ENCODE measurements around the gene SCUBE1.

SCUBE1 gene

DNA sequence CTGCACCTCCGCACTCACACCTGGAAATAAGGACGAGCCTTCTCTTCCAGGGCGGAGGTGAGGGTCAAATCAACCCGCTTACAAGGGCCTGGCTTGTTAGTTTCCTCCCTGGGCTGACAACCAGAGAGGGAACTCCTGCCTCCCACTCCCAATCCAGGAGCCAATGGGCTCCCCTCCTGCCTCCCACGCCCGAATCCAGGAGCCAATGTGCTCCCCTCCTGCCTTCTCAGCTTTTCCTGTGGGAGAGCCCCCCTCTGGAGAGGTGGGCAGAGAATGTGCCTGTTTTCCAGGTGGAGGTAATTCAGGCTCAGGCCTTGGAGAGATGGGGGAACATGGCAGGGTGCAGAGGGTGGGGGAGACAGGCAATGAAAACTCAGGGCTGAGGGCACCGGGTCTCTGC lies 102.6 kb downstream of the SCUBE1 start:
- no peak for DNase-seq (ENCODE audit: extremely low read depth in 1 of 2, low read depth in 1 of 2)

DNA sequence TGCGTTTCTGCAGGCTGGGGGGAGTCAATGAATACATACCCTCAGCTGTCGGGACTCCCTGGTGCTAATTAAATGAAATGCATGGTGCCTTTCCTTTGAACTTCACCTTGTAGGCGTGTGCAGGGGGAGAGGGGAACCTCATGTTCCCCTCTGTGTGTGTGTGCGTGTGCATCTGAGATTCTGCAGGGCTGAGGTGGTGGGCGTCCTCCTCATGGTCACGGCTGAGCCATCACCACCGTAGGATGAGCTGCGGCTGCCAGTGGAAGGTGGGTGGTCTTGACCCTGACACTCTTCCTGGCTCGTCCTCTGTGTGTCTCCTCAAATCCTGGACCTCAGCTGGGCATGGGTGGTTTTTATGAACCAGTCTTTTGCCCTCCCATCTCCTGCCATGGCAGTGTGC lies 103.2 kb downstream of the SCUBE1 start:
- DNase-seq (ENCODE audit: extremely low read depth in 1 of 2, low read depth in 1 of 2) = no peak

DNA sequence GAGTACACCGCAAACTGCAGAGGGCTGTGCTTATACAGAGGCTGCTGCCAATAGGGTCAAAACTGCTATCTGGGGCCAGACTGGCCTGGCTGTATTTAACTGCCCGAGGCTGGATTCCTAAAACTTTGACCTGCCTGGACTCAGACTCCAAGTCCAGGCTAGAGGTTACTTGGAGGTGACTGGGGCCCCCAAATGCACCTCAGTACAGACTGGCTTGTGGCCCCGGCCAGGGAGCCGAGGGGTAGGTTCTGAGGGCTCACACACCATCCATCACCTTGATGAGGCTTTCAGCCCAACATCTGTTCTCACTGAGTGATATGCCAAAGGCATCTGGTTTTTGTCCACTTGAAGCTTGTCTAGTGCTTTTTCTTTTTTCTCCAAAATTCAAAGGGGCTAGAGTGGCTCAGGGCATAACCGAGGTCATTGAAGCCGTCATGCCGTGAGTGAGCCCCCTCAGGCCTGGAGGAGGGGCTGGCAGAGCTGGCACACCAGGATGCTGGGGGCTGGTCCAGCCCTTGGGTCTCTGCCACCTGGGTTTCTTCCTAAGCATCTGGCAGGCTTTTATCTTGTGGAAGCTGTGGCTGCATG lies 103.9 kb downstream of the SCUBE1 start:
- DNase-seq (ENCODE audit: extremely low read depth in 1 of 2, low read depth in 1 of 2) = no peak

DNA sequence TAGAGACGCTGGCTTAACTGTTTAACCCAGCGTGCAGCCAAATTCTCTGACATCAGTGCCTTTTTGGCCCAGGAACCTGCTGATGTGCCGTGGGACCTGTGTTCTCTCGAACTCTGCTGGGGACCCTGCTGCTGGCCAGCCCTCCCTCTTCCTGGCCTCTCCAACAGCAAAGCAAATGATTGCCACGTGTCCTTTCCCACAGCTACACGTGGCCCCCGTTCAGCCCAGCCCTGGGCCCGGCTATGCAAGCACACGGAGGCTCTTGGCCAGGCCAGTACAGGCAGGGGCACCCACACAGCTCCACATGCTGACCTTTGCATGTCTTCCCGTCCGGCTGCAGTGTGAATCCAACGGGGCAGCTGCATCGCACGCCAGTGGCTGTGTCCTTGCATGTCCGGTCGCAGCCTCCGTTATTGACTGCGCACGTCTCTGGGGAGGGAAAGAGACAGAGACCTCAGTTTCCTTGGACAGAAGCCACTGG lies 104.6 kb downstream of the SCUBE1 start:
- no peak for DNase-seq (ENCODE audit: extremely low read depth in 1 of 2, low read depth in 1 of 2)

DNA sequence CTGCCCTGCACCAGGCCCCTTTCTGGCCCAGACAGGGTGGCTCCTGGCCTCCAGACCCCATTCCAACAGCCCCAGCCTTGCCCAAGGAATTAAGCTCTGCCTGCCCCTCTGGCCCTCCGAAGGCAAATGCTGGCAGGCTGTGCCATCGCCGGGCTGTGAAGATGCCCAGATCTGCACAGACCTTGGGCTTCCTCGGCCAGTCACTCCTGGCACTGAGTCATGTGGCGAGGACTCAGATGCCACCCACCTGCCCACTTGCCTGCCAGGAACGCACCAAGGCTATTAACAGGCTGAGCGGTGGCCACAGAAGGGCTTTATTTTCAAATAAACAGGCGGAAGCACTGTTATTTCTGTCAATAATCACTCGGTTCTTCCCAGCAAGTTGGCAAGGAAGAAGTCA lies 105.9 kb downstream of the SCUBE1 start:
- DNase-seq (ENCODE audit: extremely low read depth in 1 of 2, low read depth in 1 of 2) = no peak

DNA sequence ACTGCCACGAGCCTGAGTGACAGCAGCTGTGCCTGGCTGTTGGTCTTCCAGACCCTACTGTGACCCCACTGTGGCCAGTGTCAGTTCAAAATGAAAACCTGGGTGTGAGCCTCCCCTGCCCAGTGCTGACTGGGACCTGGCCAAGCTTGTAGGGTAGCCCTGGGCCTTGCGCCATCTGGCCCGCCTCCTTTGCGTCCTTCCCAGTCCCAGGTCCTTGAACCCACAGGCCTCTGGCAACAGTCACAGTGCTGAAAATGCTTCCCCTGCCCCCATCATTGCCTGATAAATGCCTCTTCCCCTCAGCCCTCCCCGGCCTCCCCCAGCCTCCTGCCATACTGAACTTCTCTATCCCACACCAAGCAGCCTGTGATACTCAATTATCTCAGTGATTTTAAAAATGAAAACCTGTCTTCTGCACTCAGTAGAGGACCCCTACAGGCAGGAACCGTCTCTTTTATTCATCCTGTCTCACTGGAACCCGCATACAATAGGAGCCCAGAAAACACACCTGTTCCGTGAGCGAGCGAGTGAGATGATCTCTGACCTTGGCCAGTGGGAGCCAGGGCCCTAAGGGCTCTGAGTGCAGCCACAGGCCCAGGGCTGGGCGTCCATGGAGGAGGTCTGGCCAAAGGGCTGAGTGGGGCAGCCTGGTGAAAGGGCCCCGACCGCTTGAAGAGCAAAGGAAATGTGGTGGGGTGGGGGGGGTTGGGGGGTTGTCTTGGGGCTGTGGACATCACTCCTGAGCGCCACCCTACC lies 106.6 kb downstream of the SCUBE1 start:
- no peak for DNase-seq (ENCODE audit: extremely low read depth in 1 of 2, low read depth in 1 of 2)

DNA sequence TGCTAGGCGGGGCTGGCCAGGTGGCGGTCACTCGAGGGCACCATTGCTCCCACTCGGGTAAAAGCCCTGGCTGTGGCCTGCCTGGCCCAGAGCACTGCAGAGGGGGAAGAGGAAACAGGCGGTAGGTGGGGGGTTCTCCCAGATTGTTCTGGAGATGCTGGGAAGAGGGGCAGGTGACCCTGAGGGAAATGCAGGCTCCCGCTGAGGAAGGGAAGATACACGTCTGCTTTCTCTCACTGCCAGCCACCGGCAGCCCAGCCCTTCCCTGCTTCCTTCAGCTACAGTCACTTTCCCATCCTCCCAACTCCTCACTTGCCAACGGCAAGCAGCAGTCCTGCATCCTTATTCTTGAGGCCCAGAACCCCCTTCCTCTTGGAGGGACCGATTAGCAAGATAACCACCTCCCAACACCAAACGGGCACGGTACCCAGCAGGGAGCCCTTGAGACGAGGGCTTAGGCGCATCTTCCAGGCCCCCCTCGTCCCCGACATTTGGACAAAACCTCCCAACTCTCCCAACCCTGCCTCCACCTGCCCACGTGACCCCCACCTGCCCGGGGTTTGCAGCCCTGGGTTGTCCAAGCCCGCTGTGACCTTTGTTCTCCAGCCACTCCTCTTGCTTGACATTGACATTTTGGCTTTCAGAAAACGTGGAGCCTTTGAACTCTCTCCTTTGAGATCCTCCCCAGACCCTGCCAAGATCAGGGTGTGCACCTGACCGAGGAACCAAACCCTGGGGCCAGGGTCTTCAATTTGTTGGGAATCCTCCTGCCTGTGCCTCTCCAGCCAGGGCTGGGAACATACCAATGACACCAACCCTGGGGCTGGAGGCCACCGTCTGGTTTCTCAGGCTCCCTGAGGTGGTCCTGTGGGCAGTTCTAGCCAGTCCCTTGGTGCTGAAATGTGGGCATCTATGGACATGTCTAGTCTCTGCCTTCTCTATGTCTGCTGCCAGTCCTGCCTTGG lies 107.4 kb downstream of the SCUBE1 start:
- no peak for DNase-seq (ENCODE audit: extremely low read depth in 1 of 2, low read depth in 1 of 2)

DNA sequence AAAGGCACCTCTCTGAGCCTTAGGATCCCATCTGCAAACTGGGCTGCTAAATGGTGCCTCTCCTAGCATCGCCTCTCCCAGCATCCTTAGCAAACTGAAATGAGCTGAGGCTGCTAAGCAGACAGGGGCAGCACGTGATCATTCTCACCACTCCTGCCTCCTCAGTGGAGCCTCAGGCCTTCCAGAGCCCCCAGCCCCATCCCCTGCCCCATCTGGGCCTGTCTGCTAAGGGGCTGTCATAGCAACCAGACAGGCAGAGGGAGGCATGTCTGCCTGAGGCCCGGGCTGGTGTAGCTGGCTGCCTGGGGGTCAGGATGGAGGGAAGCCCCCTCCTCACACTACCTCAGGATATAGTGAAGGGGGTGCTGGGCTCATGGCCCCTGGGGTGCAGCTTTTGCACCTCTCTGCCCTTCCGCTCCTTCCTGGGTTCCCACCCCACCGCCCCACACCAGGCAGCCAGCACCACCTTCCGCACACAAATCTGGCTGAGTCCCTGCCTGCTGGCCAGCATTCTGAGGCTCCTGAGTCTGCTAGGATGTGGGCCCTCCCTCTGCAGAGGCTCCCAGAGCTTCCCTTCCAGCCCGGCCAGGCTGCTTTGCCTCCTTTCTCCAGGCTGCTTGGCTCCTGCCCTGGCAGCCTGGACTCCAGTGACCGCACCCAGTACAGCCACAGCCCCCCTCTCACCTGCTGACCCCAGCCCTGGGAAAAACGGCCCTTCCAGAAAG lies 108.7 kb downstream of the SCUBE1 start:
- no peak for DNase-seq (ENCODE audit: extremely low read depth in 1 of 2, low read depth in 1 of 2)

DNA sequence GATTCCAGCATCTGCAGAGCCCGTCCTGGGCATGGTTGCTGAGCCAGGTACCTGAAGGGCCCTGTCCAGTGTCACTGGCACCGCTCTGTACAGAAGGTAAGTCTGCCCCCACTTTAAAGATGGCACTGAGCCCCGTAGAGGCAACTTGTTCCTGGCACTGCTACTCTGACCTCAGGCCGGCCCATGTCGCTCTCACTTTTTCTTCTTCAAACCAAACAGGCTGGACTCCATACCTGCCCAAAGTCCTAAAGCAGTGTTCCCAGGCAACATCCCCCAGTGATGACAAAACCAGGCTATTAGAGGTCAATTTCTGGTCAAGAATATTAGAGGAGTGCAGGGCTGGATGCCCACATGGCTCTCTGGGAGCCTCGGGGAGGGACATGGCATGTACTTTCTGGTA lies 109.6 kb downstream of the SCUBE1 start:
- DNase-seq (ENCODE audit: extremely low read depth in 1 of 2, low read depth in 1 of 2) = no peak

DNA sequence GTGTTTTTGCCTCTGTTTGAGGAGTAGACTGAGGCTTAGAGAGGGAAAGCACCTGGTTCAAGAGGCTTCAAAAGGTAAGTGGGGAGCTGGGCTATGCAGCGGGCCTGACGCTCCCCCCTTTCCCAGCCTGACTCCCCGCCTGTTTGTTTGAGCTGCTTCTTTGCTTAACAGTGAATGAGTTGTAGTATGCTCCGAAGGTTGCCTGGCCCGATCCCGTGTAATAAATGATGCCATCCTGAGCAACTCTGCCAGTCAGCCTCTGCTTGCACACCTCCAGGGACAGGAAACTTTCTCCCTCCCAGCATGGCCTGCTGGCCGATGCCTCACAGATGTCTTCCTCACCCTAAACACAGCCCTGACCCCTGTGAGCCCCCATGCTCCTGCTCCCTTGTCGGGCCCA lies 110.7 kb downstream of the SCUBE1 start:
- no peak for DNase-seq (ENCODE audit: extremely low read depth in 1 of 2, low read depth in 1 of 2)

DNA sequence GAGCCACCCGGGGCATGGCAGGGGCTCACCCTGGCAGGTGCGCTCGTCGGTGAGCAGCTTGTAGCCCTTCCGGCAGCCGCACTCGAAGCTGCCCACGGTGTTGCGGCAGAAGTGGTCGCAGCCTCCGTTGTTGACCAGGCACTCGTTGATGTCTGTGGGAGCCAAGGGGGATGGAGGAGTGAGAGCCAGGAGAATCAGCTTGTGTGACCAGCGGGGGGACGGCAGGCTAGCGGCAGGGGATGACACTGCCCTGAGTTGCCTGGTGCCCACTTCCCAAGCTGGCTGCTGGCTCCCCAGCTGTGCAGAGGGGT lies 111.5 kb downstream of the SCUBE1 start:
- DNase-seq (ENCODE audit: extremely low read depth in 1 of 2, low read depth in 1 of 2) = no peak

DNA sequence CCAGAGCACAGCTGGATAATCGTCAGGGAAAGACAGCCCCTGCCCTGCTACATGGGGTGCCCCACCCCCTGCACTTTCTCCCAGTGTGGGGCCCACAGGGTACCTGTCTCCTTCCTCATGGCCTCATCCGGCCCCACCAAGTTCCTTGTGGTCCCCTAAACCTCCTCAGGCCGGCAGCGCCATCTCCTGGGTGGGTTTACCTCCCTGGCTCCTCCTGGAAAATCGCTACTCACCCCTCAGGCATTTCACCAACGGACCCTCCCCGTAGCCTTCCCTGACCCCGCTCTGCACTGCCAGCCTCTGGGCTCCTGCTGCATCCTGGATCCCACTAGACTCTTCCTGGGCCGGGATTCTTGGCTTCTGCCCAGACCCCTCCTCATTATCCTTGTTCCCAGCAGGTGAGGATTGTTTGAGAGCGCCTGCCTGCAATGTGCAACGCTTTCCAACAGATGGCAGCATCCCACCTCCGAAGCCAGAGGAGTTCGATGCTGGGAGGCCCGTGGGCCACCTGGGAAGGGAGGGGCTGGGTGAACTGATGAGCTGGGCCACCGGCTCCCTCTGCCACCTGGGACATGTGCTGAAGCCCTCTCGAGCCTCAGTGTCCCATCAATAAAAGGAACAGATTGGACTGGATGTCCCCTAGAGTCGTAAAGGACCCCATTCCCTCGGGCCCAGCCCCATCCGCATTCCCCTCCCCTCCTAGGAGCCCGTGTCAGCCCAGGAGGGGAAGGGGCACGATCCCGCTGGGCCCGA lies 112.0 kb downstream of the SCUBE1 start:
- DNase-seq (ENCODE audit: extremely low read depth in 1 of 2, low read depth in 1 of 2) = peak; percentile 33 to 46

DNA sequence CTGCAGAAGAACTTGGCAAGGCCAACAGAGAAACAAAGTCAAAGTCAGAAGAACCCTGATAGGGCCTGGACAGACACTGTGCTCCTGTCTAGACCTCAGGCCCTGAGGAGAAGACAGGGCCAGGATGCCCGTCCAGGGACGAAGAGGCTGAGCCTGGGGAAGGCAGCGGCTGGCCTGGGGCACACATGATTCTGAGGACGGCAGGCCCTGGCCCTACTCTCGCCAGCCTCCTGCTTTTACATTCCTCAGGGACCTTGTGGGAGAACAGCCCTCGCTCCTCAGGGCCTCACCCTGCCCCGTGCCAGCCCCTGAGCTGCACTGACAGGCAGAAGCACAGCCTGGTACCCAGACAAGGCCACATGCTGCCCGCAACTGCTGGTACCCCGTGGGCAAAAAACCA lies 112.6 kb downstream of the SCUBE1 start:
- no peak for DNase-seq (ENCODE audit: extremely low read depth in 1 of 2, low read depth in 1 of 2)

DNA sequence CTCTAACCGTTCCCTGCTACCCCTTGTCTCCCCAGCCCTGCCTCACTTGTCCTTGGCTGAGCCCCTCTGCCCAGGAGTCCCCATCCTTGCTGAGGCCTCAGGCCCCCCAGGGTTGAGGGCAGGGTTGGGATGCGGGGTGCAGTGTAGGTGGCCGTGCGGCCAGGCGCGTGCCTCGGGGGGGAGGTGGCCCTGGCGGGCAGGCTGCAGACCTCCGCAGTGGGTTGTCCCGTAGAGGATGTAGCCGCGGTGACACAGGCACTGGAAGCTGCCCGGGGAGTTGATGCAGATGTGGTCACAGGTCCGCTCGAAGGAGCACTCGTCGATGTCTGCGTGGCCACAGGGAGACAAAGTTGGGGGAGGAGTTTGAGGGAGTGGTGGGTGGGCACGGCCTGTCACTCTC lies 114.3 kb downstream of the SCUBE1 start:
- no peak for DNase-seq (ENCODE audit: extremely low read depth in 1 of 2, low read depth in 1 of 2)

DNA sequence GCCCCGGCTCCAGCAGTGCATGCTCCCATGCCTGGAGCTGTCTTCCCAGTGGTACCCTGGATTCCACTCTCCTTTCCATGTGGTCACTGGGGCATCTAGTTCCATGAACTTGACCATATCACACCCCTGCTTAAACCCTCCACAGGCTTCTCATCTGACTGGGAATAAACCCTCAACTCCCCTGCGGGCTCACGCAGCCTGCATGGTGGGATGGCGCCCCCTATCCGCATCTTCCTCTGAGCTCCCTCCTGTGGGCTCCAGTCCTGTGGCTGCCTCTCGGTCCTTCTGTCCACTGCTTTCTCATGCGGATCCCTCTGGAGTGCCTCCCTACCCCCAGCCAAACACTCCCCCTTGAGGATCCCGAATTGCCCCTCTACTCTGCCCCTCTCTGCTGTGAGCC lies 114.8 kb downstream of the SCUBE1 start:
- no peak for DNase-seq (ENCODE audit: extremely low read depth in 1 of 2, low read depth in 1 of 2)

DNA sequence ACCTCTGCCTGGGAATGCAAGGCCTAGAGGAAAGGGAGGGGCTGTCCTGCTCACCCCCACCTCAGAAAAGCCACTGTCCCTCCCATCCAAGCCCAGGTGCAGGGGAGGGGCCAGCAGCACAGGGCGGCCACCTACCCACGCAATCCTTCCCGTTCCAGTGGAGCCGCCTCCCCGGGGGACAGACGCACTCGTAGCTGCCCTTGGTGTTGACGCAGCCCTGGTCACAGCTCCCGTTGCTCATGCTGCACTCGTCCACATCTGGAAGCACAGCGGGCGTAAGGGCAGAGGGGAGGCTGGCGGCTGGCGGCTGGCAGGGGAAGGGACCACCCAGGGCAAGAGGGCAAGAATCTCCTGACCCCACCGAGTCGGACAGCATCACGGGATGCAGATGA lies 115.9 kb downstream of the SCUBE1 start:
- DNase-seq (ENCODE audit: extremely low read depth in 1 of 2, low read depth in 1 of 2) = no peak

DNA sequence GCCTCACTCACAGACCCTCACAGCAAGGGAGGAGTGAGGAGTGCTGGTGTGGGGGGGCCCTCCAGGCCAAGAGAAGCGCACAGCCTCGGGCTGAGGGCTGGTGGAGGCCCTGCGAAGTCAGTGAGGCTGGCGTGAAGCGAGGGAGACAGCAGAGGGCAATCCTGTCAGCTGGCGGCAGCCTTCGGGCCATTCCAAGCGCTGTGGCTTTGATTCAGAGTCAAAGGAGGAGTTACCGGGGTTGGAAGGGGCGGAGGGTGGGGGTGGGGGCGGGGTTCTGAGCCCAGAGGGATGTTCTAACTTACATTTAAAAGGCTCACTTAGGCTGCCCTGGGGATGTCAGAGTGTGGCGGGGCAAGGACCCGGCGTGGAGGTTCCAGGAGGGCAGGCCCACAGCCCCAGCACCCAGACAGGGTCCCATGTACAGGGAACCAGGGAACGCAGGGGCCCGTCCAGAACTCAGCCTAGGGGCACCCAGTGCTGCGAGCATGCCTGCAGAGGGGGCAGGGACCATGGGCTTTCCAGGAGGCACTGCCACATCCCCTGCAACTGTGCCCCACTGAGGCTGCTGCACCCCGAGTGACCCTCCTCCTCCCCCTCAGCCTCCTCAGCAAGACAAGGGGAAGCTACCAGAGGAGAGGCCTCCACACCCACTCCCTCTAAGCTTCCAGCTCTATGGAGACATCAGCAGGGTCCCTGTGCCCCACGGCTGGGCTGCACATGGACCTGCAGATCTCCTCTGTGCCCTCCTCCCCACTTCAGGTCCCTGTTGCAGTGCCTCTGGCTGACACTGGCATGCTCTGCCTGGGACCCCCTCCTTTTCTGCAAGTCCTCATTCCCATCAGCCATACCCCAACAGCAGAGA lies 116.6 kb downstream of the SCUBE1 start:
- DNase-seq (ENCODE audit: extremely low read depth in 1 of 2, low read depth in 1 of 2) = no peak

DNA sequence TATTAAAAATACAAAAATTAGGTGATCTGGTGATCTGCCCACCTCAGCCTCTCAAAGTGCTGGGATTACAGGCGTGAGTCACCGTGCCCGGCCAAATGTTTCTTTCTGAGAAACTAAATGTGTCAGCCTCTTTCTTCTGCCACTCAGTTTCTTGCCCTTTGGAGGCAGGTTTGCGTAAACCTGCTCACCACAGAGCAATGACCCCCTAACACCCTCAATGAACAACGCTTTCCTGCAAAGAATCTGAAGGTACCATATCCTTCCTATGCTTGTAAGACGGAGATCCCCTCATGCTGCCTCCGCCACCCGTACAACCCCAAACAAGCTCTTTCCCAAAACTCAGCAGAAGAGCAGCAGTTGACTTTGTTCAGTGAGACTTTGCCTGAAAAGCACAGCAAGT lies 117.6 kb downstream of the SCUBE1 start:
- DNase-seq (ENCODE audit: extremely low read depth in 1 of 2, low read depth in 1 of 2) = no peak

DNA sequence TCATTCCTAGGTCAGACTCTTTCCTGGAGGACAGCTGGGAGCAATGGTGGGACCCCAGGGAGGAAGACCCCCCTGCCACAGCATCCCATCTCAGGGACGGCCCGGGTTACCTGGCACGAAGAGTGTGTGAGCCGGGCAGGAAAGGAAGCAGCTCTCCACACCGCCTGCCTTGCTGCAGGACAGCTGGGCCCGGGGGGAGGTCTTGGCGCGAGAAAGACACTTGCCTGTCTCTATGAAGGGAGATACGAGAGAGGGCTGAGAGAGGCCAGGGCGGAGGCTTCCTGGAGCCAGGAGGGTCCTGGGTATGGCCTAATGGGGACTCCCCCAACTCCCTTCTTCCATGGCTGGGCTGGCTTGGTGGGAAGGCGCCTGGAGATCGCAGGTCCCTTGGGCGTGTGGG lies 120.2 kb downstream of the SCUBE1 start:
- DNase-seq (ENCODE audit: extremely low read depth in 1 of 2, low read depth in 1 of 2) = no peak

DNA sequence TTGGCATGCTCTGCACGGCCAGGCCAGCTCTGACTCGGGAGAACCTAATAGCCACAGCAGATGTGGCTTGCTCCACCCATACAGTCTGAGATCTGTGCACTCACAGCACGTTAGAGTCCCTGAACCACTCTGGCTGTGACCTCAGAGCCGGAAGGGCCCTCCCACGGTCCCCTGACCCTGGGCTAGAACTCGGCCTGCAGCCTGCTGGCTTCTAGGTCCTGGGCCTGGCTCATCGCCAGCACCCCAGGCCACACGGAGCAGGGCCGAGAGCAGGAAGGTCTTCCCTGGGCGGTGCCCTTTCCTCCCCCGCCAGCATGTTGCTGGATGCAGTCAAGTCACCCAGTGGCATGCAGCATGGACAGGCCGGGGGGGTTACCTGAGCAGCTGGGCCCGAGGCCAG lies 120.9 kb downstream of the SCUBE1 start:
- no peak for DNase-seq (ENCODE audit: extremely low read depth in 1 of 2, low read depth in 1 of 2)
